OCI-LY3 (cell line): ENCODE results near the gene HIP1R.
A peak's percentile ranks its signal among the peaks of the same experiment; 100 is the strongest.

Experiments used
- H2AFZ ChIP-seq: fragments of 200-600, 300-600 bp; shearing (Covaris generic); 2 replicates; pipeline ENCODE4 v1.6.0; 2014; ENCODE audit warnings: antibody characterized with exemption, low read depth, low read length
- H3K27ac ChIP-seq: fragments of 200-600, 300-600 bp; sonication (generic); 2 replicates; pipeline ENCODE4 v1.5.1; 2014; ENCODE audit warnings: mild to moderate bottlenecking, low read length, moderate library complexity, mixed read lengths
- H3K27me3 ChIP-seq: fragments of 200-600, 300-600 bp; sonication (generic); 2 replicates; pipeline ENCODE4 v1.6.1; 2014; ENCODE audit warnings: low read depth, low read length, mixed read lengths
- H3K36me3 ChIP-seq: fragments of 200-600, 300-600 bp; sonication (generic); replicated peaks from 2 replicates; pipeline ENCODE3; 2014; ENCODE audit warnings: low read depth, low read length, mixed read lengths
- H3K4me1 ChIP-seq: fragments of 300-600, 200-600 bp; sonication (generic); 2 replicates; pipeline ENCODE4 v1.6.1; 2014; ENCODE audit warnings: low read length, mixed read lengths
- H3K4me2 ChIP-seq: fragments of 200-600, 300-600 bp; sonication (generic); 2 replicates; pipeline ENCODE4 v1.6.1; 2014; ENCODE audit warnings: low read length, mixed read lengths
- H3K4me3 ChIP-seq: fragments of 300-600, 200-600 bp; sonication (generic); 2 replicates; pipeline ENCODE4 v1.5.1; 2014; ENCODE audit warnings: antibody characterized with exemption, mild to moderate bottlenecking, low read length, moderate library complexity
- H3K79me2 ChIP-seq: fragments of 300-600, 200-600 bp; shearing (Covaris generic); 2 replicates; pipeline ENCODE4 v1.6.1; 2014; ENCODE audit warnings: mild to moderate bottlenecking, low read length, mixed read lengths
- H3K9ac ChIP-seq: fragments of 300-600, 200-600 bp; shearing (Covaris generic); 2 replicates; pipeline ENCODE4 v1.6.0; 2014; ENCODE audit warnings: mild to moderate bottlenecking, low read length, moderate library complexity
- H3K9me3 ChIP-seq: fragments of 200-600, 300-600 bp; shearing (Covaris generic); 2 replicates; pipeline ENCODE4 v1.6.1; 2014; ENCODE audit warnings: low read length, mixed read lengths; ENCODE audit not compliant: insufficient read depth
- H4K20me1 ChIP-seq: fragments of 200-600, 300-600 bp; sonication (generic); 2 replicates; pipeline ENCODE4 v1.6.1; 2016; ENCODE audit warnings: low read length, mixed read lengths; ENCODE audit not compliant: insufficient read depth
- EZH2phosphoT487 ChIP-seq: fragments of 200-600 bp; shearing (Covaris generic); IDR thresholded peaks from 2 replicates; pipeline ENCODE4 v1.6.1; 2018; ENCODE audit warnings: antibody characterized with exemption, mixed run types, low read depth
- TF ChIP-seq, protein P1 (sequence below): fragments of 200-600, 300-600 bp; sonication (generic); IDR thresholded peaks from 2 replicates; pipeline ENCODE4 v1.5.1; 2014; ENCODE audit warnings: antibody characterized with exemption, low read length, low read depth

HIP1R gene

GRCh38 chr12:122867691-122868461 is 32.6 kb downstream of the HIP1R start:
- Histone ChIP-seq H2AFZ (no peak overlapping the region), H3K4me1 (peaks cover 13% of the 10 kb centered on the region), H3K27ac (no peak overlapping the region), H3K4me3 (no peak overlapping the region), H3K9me3 (no peaks in the 10 kb centered on the region), H3K9ac (no peak overlapping the region), H3K79me2 (no peaks in the 10 kb centered on the region), H4K20me1 (no peaks in the 10 kb centered on the region), H3K27me3 (peaks cover 53% of the 10 kb centered on the region), H3K4me2 (no peak overlapping the region), H3K36me3 (no peaks in the 10 kb centered on the region)
- TF ChIP-seq, protein P1, sequence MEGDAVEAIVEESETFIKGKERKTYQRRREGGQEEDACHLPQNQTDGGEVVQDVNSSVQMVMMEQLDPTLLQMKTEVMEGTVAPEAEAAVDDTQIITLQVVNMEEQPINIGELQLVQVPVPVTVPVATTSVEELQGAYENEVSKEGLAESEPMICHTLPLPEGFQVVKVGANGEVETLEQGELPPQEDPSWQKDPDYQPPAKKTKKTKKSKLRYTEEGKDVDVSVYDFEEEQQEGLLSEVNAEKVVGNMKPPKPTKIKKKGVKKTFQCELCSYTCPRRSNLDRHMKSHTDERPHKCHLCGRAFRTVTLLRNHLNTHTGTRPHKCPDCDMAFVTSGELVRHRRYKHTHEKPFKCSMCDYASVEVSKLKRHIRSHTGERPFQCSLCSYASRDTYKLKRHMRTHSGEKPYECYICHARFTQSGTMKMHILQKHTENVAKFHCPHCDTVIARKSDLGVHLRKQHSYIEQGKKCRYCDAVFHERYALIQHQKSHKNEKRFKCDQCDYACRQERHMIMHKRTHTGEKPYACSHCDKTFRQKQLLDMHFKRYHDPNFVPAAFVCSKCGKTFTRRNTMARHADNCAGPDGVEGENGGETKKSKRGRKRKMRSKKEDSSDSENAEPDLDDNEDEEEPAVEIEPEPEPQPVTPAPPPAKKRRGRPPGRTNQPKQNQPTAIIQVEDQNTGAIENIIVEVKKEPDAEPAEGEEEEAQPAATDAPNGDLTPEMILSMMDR = peak; percentile 25; the same call in 1 of the 2 replicates
- TF ChIP-seq EZH2phosphoT487 = no peak

GRCh38 chr12:122868471-122869177 is 33.4 kb downstream of the HIP1R start:
- Histone ChIP-seq H3K9me3 (no peaks in the 10 kb centered on the region), H4K20me1 (no peaks in the 10 kb centered on the region; the same call in 1 of the 2 replicates), H3K4me1 (peaks cover 13% of the 10 kb centered on the region), H3K79me2 (no peaks in the 10 kb centered on the region), H3K27ac (no peak overlapping the region), H2AFZ (no peak overlapping the region), H3K36me3 (no peaks in the 10 kb centered on the region), H3K27me3 (peaks cover 60% of the 10 kb centered on the region), H3K4me3 (no peak overlapping the region), H3K9ac (no peak overlapping the region), H3K4me2 (no peak overlapping the region)
- TF ChIP-seq EZH2phosphoT487 = no peak
- TF ChIP-seq, protein P1 = no peak

DNA sequence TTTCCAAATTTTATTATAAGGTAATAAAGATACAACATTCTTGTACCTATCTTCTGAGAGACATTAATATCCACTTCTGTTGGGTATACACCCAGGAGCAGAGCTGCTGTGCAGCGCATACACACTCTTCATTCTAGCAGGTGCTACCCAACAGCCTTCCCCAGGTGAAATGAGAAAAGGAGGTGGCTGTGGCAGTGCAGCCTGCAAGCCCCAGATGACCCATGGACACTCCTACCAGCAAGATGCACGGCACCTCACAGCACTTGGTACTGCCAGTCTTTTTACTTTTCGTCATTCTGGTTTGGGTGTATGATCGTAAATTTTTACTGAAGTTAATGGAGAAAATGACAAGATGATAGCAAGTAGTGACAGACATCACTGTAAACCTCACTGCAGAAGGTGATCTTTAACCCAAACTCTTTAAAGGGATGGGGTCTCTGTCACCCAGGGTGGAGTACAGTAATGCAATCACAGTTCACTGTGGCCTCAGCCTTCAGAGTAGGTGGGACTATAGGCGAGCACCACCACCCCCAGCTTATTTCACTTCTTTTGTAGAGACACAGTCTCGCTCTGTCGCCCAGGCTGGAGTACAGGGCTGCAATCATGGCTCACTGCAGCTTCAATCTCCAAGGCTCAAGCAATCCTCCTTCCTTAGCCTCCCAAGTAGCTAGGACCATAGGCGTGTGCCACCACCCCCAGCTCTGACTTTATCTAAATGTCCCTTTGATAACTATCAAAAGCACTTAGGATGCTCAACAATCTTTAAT is 34.1 kb downstream of the HIP1R start:
- H3K9ac ChIP-seq = no peak overlapping the region
- no peak overlapping the region for H3K27ac ChIP-seq
- H3K9me3 ChIP-seq = no peaks in the 10 kb centered on the region
- no peak overlapping the region for H2AFZ ChIP-seq
- no peak overlapping the region for H3K4me2 ChIP-seq
- no peaks in the 10 kb centered on the region for H3K79me2 ChIP-seq
- peaks cover 68% of the 10 kb centered on the region for H3K27me3 ChIP-seq
- H3K4me3 ChIP-seq = no peak overlapping the region
- TF ChIP-seq, protein P1 = no peak
- TF ChIP-seq EZH2phosphoT487 = no peak
- no peaks in the 10 kb centered on the region; the same call in 1 of the 2 replicates for H4K20me1 ChIP-seq
- H3K36me3 ChIP-seq = no peaks in the 10 kb centered on the region
- H3K4me1 ChIP-seq = peaks cover 13% of the 10 kb centered on the region
